Lung (tissue), 12 donors: Measurements from ENCODE around the gene EIF4E1B. TPM values are rescaled to one million over a fixed set of nuclear protein-coding genes. Genes with fewer than 3 reads are reported as not detected.

ENCODE experiments used
- ATAC-seq: fragments of 200-7000 bp; cut with Tn5 transposase; one replicate; pipeline ENCODE4 v1.9.1; 2020; ENCODE audit warnings: moderate number of reproducible peaks; ENCODE audit not compliant: insufficient read depth, low FRiP score
- DNase-seq, 3 donors: peaks; one replicate each; pipeline ENCODE4 v3.0.0-alpha.2; 2013 to 2017
- H3K27ac ChIP-seq, 2 donors: one replicate each; pipeline ENCODE4 v1.5.1; 2013; ENCODE audit warnings: mild to moderate bottlenecking in 2 of 2, moderate library complexity in 2 of 2, control low read depth in 1 of 2, inconsistent platforms in 1 of 2, low read depth in 1 of 2, low read length in 1 of 2
- H3K27me3 ChIP-seq, 3 donors: one replicate each; pipeline ENCODE4 v1.5.1; 2013; ENCODE audit warnings: low read length in 2 of 3; ENCODE audit not compliant: control insufficient read depth in 3 of 3, insufficient read depth in 3 of 3
- H3K36me3 ChIP-seq, 4 donors: one replicate each; pipeline ENCODE4 v1.5.1; 2013; ENCODE audit warnings: low read length in 4 of 4, mild to moderate bottlenecking in 1 of 4, moderate library complexity in 1 of 4; ENCODE audit not compliant: control insufficient read depth in 4 of 4, insufficient read depth in 4 of 4
- H3K4me1 ChIP-seq, 5 donors: one replicate each; pipeline ENCODE4 v1.5.1; 2013; ENCODE audit warnings: low read length in 5 of 5, mild to moderate bottlenecking in 2 of 5, moderate library complexity in 1 of 5; ENCODE audit not compliant: control insufficient read depth in 5 of 5, insufficient read depth in 5 of 5
- H3K4me3 ChIP-seq: one replicate; pipeline ENCODE4 v1.5.1; 2013; ENCODE audit warnings: mild to moderate bottlenecking, control low read depth, moderate library complexity
- H3K9ac ChIP-seq, 2 donors: one replicate each; pipeline ENCODE4 v1.5.1; 2013; ENCODE audit warnings: low read length in 2 of 2, control low read depth in 1 of 2; ENCODE audit not compliant: insufficient read depth in 1 of 2
- H3K9me3 ChIP-seq, 4 donors: one replicate each; pipeline ENCODE4 v1.5.1; 2013; ENCODE audit warnings: low read length in 3 of 4, mild to moderate bottlenecking in 1 of 4, moderate library complexity in 1 of 4; ENCODE audit not compliant: control insufficient read depth in 4 of 4, insufficient read depth in 3 of 4
- WGBS, 2 donors: extraction: QIAGEN DNeasy Blood & Tissue Kit; methylation state at CpG; one replicate each; pipeline ENCODE4 v1.1.7; 2013; 5-methylcytosine and 5-hydroxymethylcytosine counted together
- polyA plus RNA-seq, 2 donors: library from polyadenylated mRNA; stranded (reverse); fragments of 200-250 nt; gene quantifications; one replicate each; pipeline ENCODE4 v1.2.1, GENCODE V29; 2013
- total RNA-seq, 2 donors: library from RNA; depleted of rRNA in 1 of 2; stranded (reverse); fragments of >200 nt in 1 of 2; gene quantifications; one replicate each; pipeline ENCODE4 v1.2.1, GENCODE V29; 2014 to 2021
- TF ChIP-seq, protein P1 (sequence below): IDR thresholded peaks from 2 replicates; pipeline ENCODE4 v1.5.1; 2012; ENCODE audit warnings: mild to moderate bottlenecking; ENCODE audit errors: control extremely low read depth, extremely low read depth
- donor health status: control.
- donor health status: control.
- donor health status: Bipolar disorder and iron deficiency.
- donor health status: healthy.
- donor health status: DM: yes; HTN: yes; CAD: no.

EIF4E1B gene
- total and polyA plus RNA-seq, 4 donors, result not detected

DNA sequence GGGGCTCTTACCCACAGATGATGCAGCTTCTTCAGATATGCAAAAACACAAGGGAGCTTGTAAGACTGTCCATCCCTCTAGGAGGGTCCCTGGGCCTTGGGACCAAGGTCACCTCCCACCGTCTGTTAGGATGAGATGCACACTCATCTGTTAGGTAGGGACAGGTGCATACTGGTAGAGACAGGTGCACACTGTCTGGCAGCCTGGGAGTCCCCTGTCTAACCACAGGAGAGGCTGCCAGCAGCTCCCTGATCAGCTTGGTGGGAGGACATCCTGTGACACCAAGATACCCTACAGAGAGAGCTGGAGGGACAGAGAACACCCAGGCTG lies 30.0 kb downstream of the EIF4E1B start:
- no peaks in the 10 kb centered on the region for H3K9me3 ChIP-seq
- peaks cover 0 to 12% (median 0%) of the 10 kb centered on the region in 4 donors for H3K36me3 ChIP-seq
- no peak for DNase-seq
- peaks cover 0 to 9% (median 0%) of the 10 kb centered on the region in 5 donors for H3K4me1 ChIP-seq
- H3K27ac ChIP-seq, result no peak overlapping the region
- H3K27me3 ChIP-seq, result peaks cover 0 to 18% (median 4%) of the 10 kb centered on the region in 3 donors
- H3K4me3 ChIP-seq, result no peak overlapping the region
- no peak for ATAC-seq
- H3K9ac ChIP-seq, result no peak overlapping the region
- 38 to 40% methylated on average over 1 of the region's 1 CpG for WGBS, 2 donors
- TF ChIP-seq, protein P1, sequence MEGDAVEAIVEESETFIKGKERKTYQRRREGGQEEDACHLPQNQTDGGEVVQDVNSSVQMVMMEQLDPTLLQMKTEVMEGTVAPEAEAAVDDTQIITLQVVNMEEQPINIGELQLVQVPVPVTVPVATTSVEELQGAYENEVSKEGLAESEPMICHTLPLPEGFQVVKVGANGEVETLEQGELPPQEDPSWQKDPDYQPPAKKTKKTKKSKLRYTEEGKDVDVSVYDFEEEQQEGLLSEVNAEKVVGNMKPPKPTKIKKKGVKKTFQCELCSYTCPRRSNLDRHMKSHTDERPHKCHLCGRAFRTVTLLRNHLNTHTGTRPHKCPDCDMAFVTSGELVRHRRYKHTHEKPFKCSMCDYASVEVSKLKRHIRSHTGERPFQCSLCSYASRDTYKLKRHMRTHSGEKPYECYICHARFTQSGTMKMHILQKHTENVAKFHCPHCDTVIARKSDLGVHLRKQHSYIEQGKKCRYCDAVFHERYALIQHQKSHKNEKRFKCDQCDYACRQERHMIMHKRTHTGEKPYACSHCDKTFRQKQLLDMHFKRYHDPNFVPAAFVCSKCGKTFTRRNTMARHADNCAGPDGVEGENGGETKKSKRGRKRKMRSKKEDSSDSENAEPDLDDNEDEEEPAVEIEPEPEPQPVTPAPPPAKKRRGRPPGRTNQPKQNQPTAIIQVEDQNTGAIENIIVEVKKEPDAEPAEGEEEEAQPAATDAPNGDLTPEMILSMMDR, result no peak

DNA sequence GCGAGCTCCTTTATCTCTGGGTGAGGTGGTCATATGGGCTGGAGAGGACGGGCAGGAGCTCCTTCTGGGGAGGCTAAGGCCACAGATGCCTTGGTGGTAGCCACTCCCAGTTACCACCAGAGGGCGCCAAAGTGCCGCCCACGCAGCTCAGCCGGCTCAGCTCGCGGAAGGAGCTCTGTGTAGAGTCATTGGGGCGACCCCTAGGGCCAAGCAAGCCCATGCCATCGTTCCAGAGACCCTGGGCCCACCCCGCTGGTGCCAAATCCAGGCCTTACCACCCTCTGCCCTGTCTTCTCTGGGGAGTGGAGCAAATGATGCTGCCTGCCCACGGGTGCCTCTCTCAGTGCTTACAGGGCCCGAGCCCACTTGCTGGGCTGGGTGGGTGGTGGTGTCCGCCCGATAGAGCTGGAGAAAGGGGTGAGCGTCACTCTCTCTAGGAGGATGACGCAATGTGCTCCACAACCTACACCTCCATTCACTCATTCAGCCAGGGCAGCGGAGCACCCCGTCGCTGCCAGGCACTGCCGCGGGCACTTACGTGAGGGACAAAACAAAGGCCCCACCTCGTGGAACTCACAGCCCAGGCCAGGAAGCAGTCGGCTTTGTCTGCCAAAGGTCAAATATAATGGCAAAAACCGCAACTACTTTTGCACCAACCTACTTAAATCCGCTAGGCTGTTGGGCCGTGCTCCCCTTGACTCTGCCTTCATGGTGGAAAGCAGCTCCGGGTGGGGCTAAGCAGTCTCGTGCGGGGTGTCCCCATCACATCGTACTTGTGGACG lies 30.6 kb downstream of the EIF4E1B start:
- peaks cover 0 to 18% (median 4%) of the 10 kb centered on the region in 3 donors for H3K27me3 ChIP-seq
- H3K4me1 ChIP-seq, result peaks cover 0 to 9% (median 0%) of the 10 kb centered on the region in 5 donors
- DNase-seq (peak; percentile 75 to 83 (median 82)), ATAC-seq (peak; percentile 68)
- no peak overlapping the region for H3K27ac ChIP-seq
- no peak overlapping the region for H3K4me3 ChIP-seq
- no peak overlapping the region for H3K9ac ChIP-seq
- WGBS, 2 donors, result 51 to 58% methylated on average over 32 to 33 of the region's 33 CpGs
- peaks cover 0 to 9% (median 0%) of the 10 kb centered on the region in 4 donors for H3K36me3 ChIP-seq
- TF ChIP-seq, protein P1, result peak; percentile 92
- no peaks in the 10 kb centered on the region for H3K9me3 ChIP-seq

DNA sequence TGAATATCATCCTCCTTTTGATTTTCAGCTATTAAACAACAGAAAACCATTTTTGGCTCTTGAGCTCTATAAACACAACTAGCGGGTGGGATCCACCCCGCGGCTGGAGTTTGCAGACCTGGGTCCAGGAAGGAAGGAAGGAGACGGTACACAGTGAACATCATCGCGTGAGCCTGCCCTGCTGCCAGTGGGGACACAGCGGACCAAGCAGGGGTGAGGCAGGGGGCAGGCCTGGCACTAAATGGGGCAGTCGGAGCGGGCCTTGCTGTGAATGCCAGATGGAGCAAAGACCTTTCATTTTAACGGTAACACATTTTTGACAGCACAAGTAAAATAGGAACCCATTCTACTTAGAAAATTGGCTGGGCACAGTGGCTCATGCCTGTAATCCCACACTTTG lies 31.2 kb downstream of the EIF4E1B start:
- Histone ChIP-seq H3K36me3 (peaks cover 0 to 6% (median 0%) of the 10 kb centered on the region in 4 donors), H3K4me1 (peaks cover 0 to 9% (median 0%) of the 10 kb centered on the region in 5 donors), H3K27ac (no peak overlapping the region), H3K9ac (no peak overlapping the region), H3K9me3 (no peaks in the 10 kb centered on the region), H3K4me3 (no peak overlapping the region), H3K27me3 (peaks cover 0 to 18% (median 4%) of the 10 kb centered on the region in 3 donors)
- no peak for ATAC-seq
- WGBS, 2 donors, result 73% methylated on average over 10 of the region's 10 CpGs
- TF ChIP-seq, protein P1, result no peak
- DNase-seq, result no peak
